K562 (cell line): ENCODE measurements around the gene SUOX. TPM values are rescaled to one million over a fixed set of nuclear protein-coding genes. Genes with fewer than 3 reads are reported as not detected.

Experiments used
- ELF1 ChIP-seq: fragments of 200-800 bp; sonication (Bioruptor generic); IDR thresholded peaks from 2 replicates; pipeline ENCODE4 v1.6.1; 2016; ENCODE audit warnings: missing genetic modification characterization, missing compliant biosample characterization
- ELF4 ChIP-seq: fragments of 450-650 bp; formaldehyde crosslinking; IDR thresholded peaks from 2 replicates; pipeline ENCODE4 v1.4.0; 2022; ENCODE audit warnings: missing genetic modification characterization
- GABPA ChIP-seq: fragments of 200-800 bp; sonication (Bioruptor generic); conservative IDR thresholded peaks from 2 replicates; pipeline ENCODE4 v1.6.1; 2016; ENCODE audit warnings: low read depth, missing genetic modification characterization, missing compliant biosample characterization
- GATAD2A ChIP-seq: fragments of 450-650 bp; IDR thresholded peaks from 2 replicates; pipeline ENCODE4 v1.6.1; 2017
- HIVEP1 ChIP-seq: fragments of 250-450 bp; sonication (Bioruptor Pico); IDR thresholded peaks from 2 replicates; pipeline ENCODE4 v1.4.0; 2020; ENCODE audit warnings: mild to moderate bottlenecking
- HNRNPLL ChIP-seq: fragments of 200-400 bp; formaldehyde crosslinking; IDR thresholded peaks from 2 replicates; pipeline ENCODE4 v1.6.1; 2017; ENCODE audit warnings: low read length, low read depth, mild to moderate bottlenecking; ENCODE audit not compliant: poor library complexity, severe bottlenecking
- JUND ChIP-seq, 2 experiments: IDR thresholded peaks; 2 replicates in 1 of 2; 3 replicates in 1 of 2; pipeline ENCODE4 v1.6.1; 2011; ENCODE audit warnings: borderline replicate concordance in 2 of 2, low read depth in 2 of 2, low read length in 2 of 2, improper control_type of control experiment in 1 of 2, missing biosample characterization in 1 of 2, missing genetic modification characterization in 1 of 2, missing genetic modification reagents in 1 of 2
- KAT2B ChIP-seq: IDR thresholded peaks from one replicate; pipeline ENCODE4 v1.6.1; 2012; ENCODE audit warnings: low read depth, mild to moderate bottlenecking, control low read depth, inconsistent platforms, low read length, moderate library complexity
- KLF6 ChIP-seq: fragments of 250-450 bp; sonication (Bioruptor Pico); IDR thresholded peaks from 2 replicates; pipeline ENCODE4 v1.4.0; 2020; ENCODE audit warnings: mild to moderate bottlenecking, moderate library complexity, borderline replicate concordance
- NONO ChIP-seq, 2 experiments: fragments of 200-400 bp in 1 of 2; fragments of 450-650 bp in 1 of 2; formaldehyde crosslinking in 1 of 2; IDR thresholded peaks; 2 replicates each; pipeline ENCODE4 v1.6.1; 2017; ENCODE audit warnings: low read depth in 2 of 2, mild to moderate bottlenecking in 2 of 2, moderate library complexity in 2 of 2, low read length in 1 of 2
- NR2C2 ChIP-seq, 2 experiments: fragments of 200-800 bp in 1 of 2; sonication (Bioruptor generic) in 1 of 2; sonication (generic) in 1 of 2; formaldehyde crosslinking in 1 of 2; IDR thresholded peaks; 2 replicates each; pipeline versions ENCODE4 v1.6.1 to v1.8.0; 2016 to 2022; ENCODE audit warnings: mild to moderate bottlenecking in 1 of 2, missing compliant biosample characterization in 1 of 2, missing genetic modification characterization in 1 of 2, missing genetic modification reagents in 1 of 2
- PCBP2 ChIP-seq: fragments of 200-400 bp; formaldehyde crosslinking; IDR thresholded peaks from 2 replicates; pipeline ENCODE4 v1.6.1; 2018; ENCODE audit warnings: low read length, low read depth, mild to moderate bottlenecking, moderate library complexity; ENCODE audit not compliant: poor library complexity, severe bottlenecking
- SRSF1 ChIP-seq: fragments of 200-400 bp; formaldehyde crosslinking; IDR thresholded peaks from 2 replicates; pipeline ENCODE4 v1.6.1; 2017; ENCODE audit warnings: mild to moderate bottlenecking, low read depth, low read length, moderate library complexity
- TAF7 ChIP-seq: fragments of 450-650 bp; IDR thresholded peaks from 2 replicates; pipeline ENCODE4 v1.6.1; 2016; ENCODE audit warnings: missing genetic modification characterization, missing compliant biosample characterization
- TAL1 ChIP-seq: fragments of 450-650 bp; IDR thresholded peaks from 2 replicates; pipeline ENCODE4 v1.6.1; 2016; ENCODE audit warnings: mild to moderate bottlenecking
- TSC22D4 ChIP-seq: fragments of 450-650 bp; IDR thresholded peaks from 2 replicates; pipeline ENCODE4 v1.6.1; 2016; ENCODE audit warnings: missing genetic modification characterization, missing biosample characterization, control low read depth
- ZNF184 ChIP-seq: sonication (generic); formaldehyde crosslinking; IDR thresholded peaks from 2 replicates; pipeline ENCODE4 v1.5.0; 2020; ENCODE audit warnings: missing genetic modification reagents
- ZNF23 ChIP-seq: fragments of 250-450 bp; sonication (Bioruptor Pico); IDR thresholded peaks from 2 replicates; pipeline ENCODE4 v1.4.0; 2020; ENCODE audit warnings: mild to moderate bottlenecking
- ZNF324 ChIP-seq: fragments of 250-450 bp; sonication (Bioruptor Pico); IDR thresholded peaks from 2 replicates; pipeline ENCODE4 v1.4.0; 2020; ENCODE audit warnings: mild to moderate bottlenecking
- polyA plus RNA-seq, 8 experiments: library from polyadenylated mRNA; depleted of rRNA in 4 of 8; stranded (reverse) in 5 of 8; unstranded in 3 of 8; fragments of >200 nt; fragmentation: Nextera tagmentation in 2 of 8; fragmentation: Illumina TruSeq in 1 of 8; extraction: Ambion mirVana in 2 of 8; extraction: Trizol in 1 of 8; gene quantifications; 2 replicates each; pipeline versions ENCODE4 v1.2.1 to v1.2.3, GENCODE V29; 2011 to 2014; ENCODE audit warnings: inconsistent platforms in 1 of 8, missing spikeins in 1 of 8
- total RNA-seq, 7 experiments: library from RNA; depleted of rRNA in 6 of 7; stranded (reverse); fragments of >200 nt in 6 of 7; fragmentation: Illumina TruSeq in 2 of 7; extraction: Trizol in 2 of 7; gene quantifications; 2 replicates each; pipeline versions ENCODE4 v1.2.1 to v1.2.3, GENCODE V29; 2011 to 2021; ENCODE audit warnings: low replicate concordance in 1 of 7
- TF ChIP-seq, protein P1 (sequence below): fragments of 250-450 bp; sonication (Bioruptor Pico); IDR thresholded peaks from 2 replicates; pipeline ENCODE4 v1.4.0; 2020
- TF ChIP-seq, protein P2 (sequence below), 2 experiments: fragments of 250-450 bp in 1 of 2; fragments of 450-650 bp in 1 of 2; sonication (Bioruptor Pico) in 1 of 2; IDR thresholded peaks; 2 replicates each; pipeline versions ENCODE4 v1.6.1 to v1.8.0; 2016 to 2021; ENCODE audit warnings: mild to moderate bottlenecking in 2 of 2, moderate library complexity in 2 of 2, missing compliant biosample characterization in 1 of 2, missing genetic modification characterization in 1 of 2
- TF ChIP-seq, protein P3 (sequence below): sonication (generic); formaldehyde crosslinking; IDR thresholded peaks from 2 replicates; pipeline ENCODE4 v1.8.0; 2022; ENCODE audit warnings: missing genetic modification reagents, mild to moderate bottlenecking, moderate library complexity, borderline replicate concordance
- TF ChIP-seq, protein P4 (sequence below): fragments of 450-650 bp; formaldehyde crosslinking; IDR thresholded peaks from 2 replicates; pipeline ENCODE4 v1.4.0; 2020; ENCODE audit warnings: mild to moderate bottlenecking, moderate library complexity

Gene SUOX
- total and polyA plus RNA-seq, 9 of the 15 experiments (the other 6 are each of a cell fraction or from before 2014, with no cell fraction given), result 9.2 to 39.7 (median 25.4) TPM

DNA sequence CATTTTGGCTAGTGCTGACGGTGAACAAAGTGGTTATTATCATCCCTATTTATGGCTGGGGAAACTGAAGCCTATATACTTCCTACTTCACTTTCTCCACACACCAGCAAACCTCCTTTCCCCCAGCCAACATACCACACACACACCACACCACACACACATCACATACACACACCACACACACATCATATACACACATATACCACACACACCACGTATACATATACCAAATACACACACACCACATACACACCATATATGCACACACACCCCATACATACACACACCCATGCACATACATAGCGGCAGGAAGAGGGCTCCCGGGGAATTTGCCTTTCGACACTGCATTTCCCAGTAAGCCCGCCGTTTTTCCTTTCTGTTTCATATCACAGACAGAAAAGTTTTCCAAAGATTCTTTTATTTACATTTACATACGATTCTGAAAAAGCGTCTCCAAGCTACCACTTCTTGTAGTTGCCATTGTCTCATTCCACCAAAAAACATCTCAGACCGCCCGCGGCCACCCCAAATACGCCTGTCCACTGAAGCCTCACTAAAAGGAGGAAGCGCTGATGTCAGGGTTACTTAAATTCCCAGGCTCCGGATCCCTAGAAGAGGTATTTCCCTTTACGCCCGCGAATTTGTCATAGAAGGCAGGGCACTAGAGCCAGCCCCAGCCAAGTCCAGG, 24.0 kb upstream of the SUOX start (continued):
- no peak for TF ChIP-seq TSC22D4 (tag)
- TF ChIP-seq ZNF23 (CRISPR knock-in tag), result no peak
- no peak for TF ChIP-seq NONO (IDR thresholded peaks at IDR 0.05; ENCODE audit: low read depth in 2 of 2, low read length in 1 of 2)
- no peak for TF ChIP-seq KAT2B
- TF ChIP-seq PCBP2, result no peak
- no peak for TF ChIP-seq GABPA (tag)
- TF ChIP-seq, protein P1, sequence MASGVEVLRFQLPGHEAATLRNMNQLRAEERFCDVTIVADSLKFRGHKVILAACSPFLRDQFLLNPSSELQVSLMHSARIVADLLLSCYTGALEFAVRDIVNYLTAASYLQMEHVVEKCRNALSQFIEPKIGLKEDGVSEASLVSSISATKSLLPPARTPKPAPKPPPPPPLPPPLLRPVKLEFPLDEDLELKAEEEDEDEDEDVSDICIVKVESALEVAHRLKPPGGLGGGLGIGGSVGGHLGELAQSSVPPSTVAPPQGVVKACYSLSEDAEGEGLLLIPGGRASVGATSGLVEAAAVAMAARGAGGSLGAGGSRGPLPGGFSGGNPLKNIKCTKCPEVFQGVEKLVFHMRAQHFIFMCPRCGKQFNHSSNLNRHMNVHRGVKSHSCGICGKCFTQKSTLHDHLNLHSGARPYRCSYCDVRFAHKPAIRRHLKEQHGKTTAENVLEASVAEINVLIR, result no peak
- TF ChIP-seq, protein P2, sequence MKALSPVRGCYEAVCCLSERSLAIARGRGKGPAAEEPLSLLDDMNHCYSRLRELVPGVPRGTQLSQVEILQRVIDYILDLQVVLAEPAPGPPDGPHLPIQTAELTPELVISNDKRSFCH (CRISPR knock-in tag; IDR thresholded peaks at IDR 0.05), result no peak
- TF ChIP-seq, protein P2 (tag; IDR thresholded peaks at IDR 0.05), result 0 out of 2 replicates have a peak, but pooled peaks have one; percentile 42
- peak; percentile 43; the same call in 1 of the 2 replicates for TF ChIP-seq ELF1 (tag)
- TF ChIP-seq ZNF324 (CRISPR knock-in tag), result no peak
- no peak for TF ChIP-seq HIVEP1 (CRISPR knock-in tag)
- no peak for TF ChIP-seq TAF7
- TF ChIP-seq, protein P3, sequence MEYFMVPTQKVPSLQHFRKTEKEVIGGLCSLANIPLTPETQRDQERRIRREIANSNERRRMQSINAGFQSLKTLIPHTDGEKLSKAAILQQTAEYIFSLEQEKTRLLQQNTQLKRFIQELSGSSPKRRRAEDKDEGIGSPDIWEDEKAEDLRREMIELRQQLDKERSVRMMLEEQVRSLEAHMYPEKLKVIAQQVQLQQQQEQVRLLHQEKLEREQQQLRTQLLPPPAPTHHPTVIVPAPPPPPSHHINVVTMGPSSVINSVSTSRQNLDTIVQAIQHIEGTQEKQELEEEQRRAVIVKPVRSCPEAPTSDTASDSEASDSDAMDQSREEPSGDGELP (CRISPR knock-in tag), result no peak
- 0 out of 2 replicates have a peak, but pooled peaks have one; percentile 56 for TF ChIP-seq GATAD2A
- TF ChIP-seq SRSF1, result no peak
- TF ChIP-seq, protein P4, sequence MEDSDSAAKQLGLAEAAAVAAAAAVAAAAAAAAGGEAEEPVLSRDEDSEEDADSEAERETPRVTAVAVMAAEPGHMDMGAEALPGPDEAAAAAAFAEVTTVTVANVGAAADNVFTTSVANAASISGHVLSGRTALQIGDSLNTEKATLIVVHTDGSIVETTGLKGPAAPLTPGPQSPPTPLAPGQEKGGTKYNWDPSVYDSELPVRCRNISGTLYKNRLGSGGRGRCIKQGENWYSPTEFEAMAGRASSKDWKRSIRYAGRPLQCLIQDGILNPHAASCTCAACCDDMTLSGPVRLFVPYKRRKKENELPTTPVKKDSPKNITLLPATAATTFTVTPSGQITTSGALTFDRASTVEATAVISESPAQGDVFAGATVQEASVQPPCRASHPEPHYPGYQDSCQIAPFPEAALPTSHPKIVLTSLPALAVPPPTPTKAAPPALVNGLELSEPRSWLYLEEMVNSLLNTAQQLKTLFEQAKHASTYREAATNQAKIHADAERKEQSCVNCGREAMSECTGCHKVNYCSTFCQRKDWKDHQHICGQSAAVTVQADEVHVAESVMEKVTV (CRISPR knock-in tag), result 0 out of 2 replicates have a peak, but pooled peaks have one; percentile 6
- no peak for TF ChIP-seq KLF6 (CRISPR knock-in tag)
- peak; percentile 97 for TF ChIP-seq ELF4 (CRISPR knock-in tag)
- no peak for TF ChIP-seq JUND (IDR thresholded peaks at IDR 0.05; ENCODE audit: borderline replicate concordance, low read depth, low read length)
- no peak for TF ChIP-seq JUND (tag; IDR thresholded peaks at IDR 0.05; ENCODE audit: borderline replicate concordance, low read depth, low read length)
- peak; percentile 20 for TF ChIP-seq HNRNPLL
- no peak for TF ChIP-seq NR2C2 (CRISPR knock-in tag; IDR thresholded peaks at IDR 0.05)
- TF ChIP-seq NR2C2 (tag; IDR thresholded peaks at IDR 0.05), result no peak
- 0 out of 2 replicates have a peak, but pooled peaks have one; percentile 9 for TF ChIP-seq TAL1
- TF ChIP-seq ZNF184, result no peak
